Trophoblast cell (in vitro differentiated cells and primary cell): Measurements from ENCODE around the gene TESK2.
A peak's percentile ranks its signal among the peaks of the same experiment; 100 is the strongest.

Experiments
- DNase-seq, 2 donors: peaks; one replicate each; pipeline ENCODE4 v3.0.0-alpha.2; 2016
- H2AFZ ChIP-seq: 2 replicates; pipeline ENCODE4 v1.6.1; 2013; ENCODE audit warnings: low read length, moderate library complexity, mild to moderate bottlenecking; ENCODE audit not compliant: insufficient read depth, poor library complexity
- H2AK5ac ChIP-seq: 2 replicates; pipeline ENCODE4 v1.6.1; 2013; ENCODE audit warnings: mild to moderate bottlenecking, low read length
- H2BK120ac ChIP-seq: 2 replicates; pipeline ENCODE4 v1.6.1; 2013; ENCODE audit warnings: low read length, mild to moderate bottlenecking, moderate library complexity; ENCODE audit not compliant: insufficient read depth, poor library complexity
- H2BK12ac ChIP-seq: 2 replicates; pipeline ENCODE4 v1.6.1; 2013; ENCODE audit warnings: mild to moderate bottlenecking, low read length, moderate library complexity
- H2BK5ac ChIP-seq: 2 replicates; pipeline ENCODE4 v1.6.1; 2013; ENCODE audit warnings: low read length, low read depth, moderate library complexity, mild to moderate bottlenecking; ENCODE audit not compliant: poor library complexity
- H3K14ac ChIP-seq: 2 replicates; pipeline ENCODE4 v1.6.1; 2013; ENCODE audit warnings: mild to moderate bottlenecking, low read length
- H3K18ac ChIP-seq: 2 replicates; pipeline ENCODE4 v1.6.1; 2013; ENCODE audit warnings: mild to moderate bottlenecking, low read length
- H3K23ac ChIP-seq: 2 replicates; pipeline ENCODE4 v1.6.1; 2013; ENCODE audit warnings: low read length
- H3K27ac ChIP-seq: 2 replicates; pipeline ENCODE4 v1.5.1; 2013; ENCODE audit warnings: low read depth, mild to moderate bottlenecking, inconsistent platforms, low read length, moderate library complexity
- H3K27me3 ChIP-seq: 2 replicates; pipeline ENCODE4 v1.6.1; 2013; ENCODE audit warnings: inconsistent platforms, mild to moderate bottlenecking, low read length, moderate library complexity; ENCODE audit not compliant: insufficient read depth
- H3K36me3 ChIP-seq, 2 experiments: 1 replicate in 1 of 2; 2 replicates in 1 of 2; pipeline ENCODE4 v1.6.1; 2013; ENCODE audit warnings: low read length in 2 of 2, mild to moderate bottlenecking in 2 of 2, moderate library complexity in 1 of 2; ENCODE audit not compliant: insufficient read depth in 2 of 2, control insufficient read depth in 1 of 2
- H3K4ac ChIP-seq: 2 replicates; pipeline ENCODE4 v1.6.1; 2013; ENCODE audit warnings: low read depth, mild to moderate bottlenecking, low read length, moderate library complexity
- H3K4me1 ChIP-seq, 2 experiments: 1 replicate in 1 of 2; 2 replicates in 1 of 2; pipeline ENCODE4 v1.6.1; 2013; ENCODE audit warnings: low read length in 2 of 2, mild to moderate bottlenecking in 2 of 2, moderate library complexity in 1 of 2; ENCODE audit not compliant: insufficient read depth in 2 of 2, control insufficient read depth in 1 of 2
- H3K4me2 ChIP-seq: 2 replicates; pipeline ENCODE4 v1.6.1; 2013; ENCODE audit warnings: inconsistent platforms, mild to moderate bottlenecking, low read length, moderate library complexity
- H3K4me3 ChIP-seq: 2 replicates; pipeline ENCODE4 v1.5.1; 2013; ENCODE audit warnings: mild to moderate bottlenecking, low read depth, low read length, inconsistent platforms
- H3K79me1 ChIP-seq: one replicate; pipeline ENCODE4 v1.6.1; 2013; ENCODE audit warnings: low read length
- H3K79me2 ChIP-seq: 2 replicates; pipeline ENCODE4 v1.6.1; 2013; ENCODE audit warnings: low read length, mild to moderate bottlenecking; ENCODE audit not compliant: control insufficient read depth, insufficient read depth, poor library complexity
- H3K9ac ChIP-seq: 2 replicates; pipeline ENCODE4 v1.6.1; 2013; ENCODE audit warnings: mild to moderate bottlenecking, low read length
- H3K9me3 ChIP-seq: 2 replicates; pipeline ENCODE4 v1.6.1; 2013; ENCODE audit warnings: low read depth, mild to moderate bottlenecking, control low read depth, inconsistent platforms, low read length; ENCODE audit not compliant: insufficient read depth
- H4K12ac ChIP-seq: 2 replicates; pipeline ENCODE4 v1.6.1; 2013; ENCODE audit warnings: low read depth, mild to moderate bottlenecking, low read length, moderate library complexity
- H4K8ac ChIP-seq: 2 replicates; pipeline ENCODE4 v1.6.1; 2013; ENCODE audit warnings: low read depth, mild to moderate bottlenecking, low read length, moderate library complexity
- H4K91ac ChIP-seq: one replicate; pipeline ENCODE4 v1.6.1; 2013; ENCODE audit warnings: low read depth, mild to moderate bottlenecking, low read length, moderate library complexity
- WGBS: extraction: QIAGEN DNeasy Blood & Tissue Kit; methylation state at CpG from one replicate; pipeline ENCODE4 v1.1.7; 2013; ENCODE audit warnings: missing lambda C conversion rate; ENCODE audit not compliant: insufficient read length, insufficient coverage; ENCODE audit errors: extremely low coverage; 5-methylcytosine and 5-hydroxymethylcytosine counted together

TESK2 gene

DNA sequence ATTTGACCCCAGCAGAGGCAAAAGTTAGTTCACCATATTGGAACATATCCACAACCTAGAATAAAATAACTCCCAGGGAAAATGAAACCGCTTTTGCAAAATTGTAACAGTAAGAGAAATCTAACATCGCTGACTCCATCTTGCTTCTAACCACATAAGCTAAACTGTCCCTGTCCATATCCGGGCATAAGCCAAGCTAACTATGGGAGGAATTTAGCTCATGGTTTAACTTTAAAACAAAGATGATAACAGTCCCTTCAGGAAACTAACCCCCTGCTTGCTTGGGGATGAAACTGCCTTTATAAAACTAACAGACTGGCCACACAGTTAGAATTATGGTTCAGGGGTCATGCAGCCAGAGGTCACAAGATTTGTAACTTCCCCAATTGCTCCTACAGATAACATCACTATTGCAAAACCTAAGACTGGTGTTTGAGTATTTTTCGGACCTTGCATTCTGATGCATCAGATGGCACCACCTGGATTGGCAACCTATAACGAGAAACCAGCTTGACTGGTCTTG is 46.3 kb downstream of the TESK2 start:
- H3K9me3 ChIP-seq: no peaks in the 10 kb centered on the region
- no peaks in the 10 kb centered on the region for H3K36me3 ChIP-seq
- H2BK120ac ChIP-seq: no peak overlapping the region
- H3K4ac ChIP-seq: no peak overlapping the region
- H3K79me2 ChIP-seq: no peaks in the 10 kb centered on the region
- H3K79me1 ChIP-seq: no peaks in the 10 kb centered on the region
- H2BK12ac ChIP-seq: no peak overlapping the region
- no peak overlapping the region for H4K91ac ChIP-seq
- H3K18ac ChIP-seq: no peak overlapping the region
- H3K4me3 ChIP-seq: no peak overlapping the region
- no peak overlapping the region for H4K12ac ChIP-seq
- no peak overlapping the region for H2AK5ac ChIP-seq
- H3K4me2 ChIP-seq: no peak overlapping the region
- no CpG with 5 or more reads among the region's 5 CpGs for WGBS
- no peak overlapping the region for H3K9ac ChIP-seq
- no peak overlapping the region for H4K8ac ChIP-seq
- H3K4me1 ChIP-seq: no peaks in the 10 kb centered on the region
- H3K27ac ChIP-seq: no peak overlapping the region
- peak; percentile 76 to 96 for DNase-seq
- no peak overlapping the region for H2AFZ ChIP-seq
- H3K27me3 ChIP-seq: no peaks in the 10 kb centered on the region
- no peak overlapping the region for H3K23ac ChIP-seq
- no peak overlapping the region for H3K14ac ChIP-seq
- no peak overlapping the region for H2BK5ac ChIP-seq

DNA sequence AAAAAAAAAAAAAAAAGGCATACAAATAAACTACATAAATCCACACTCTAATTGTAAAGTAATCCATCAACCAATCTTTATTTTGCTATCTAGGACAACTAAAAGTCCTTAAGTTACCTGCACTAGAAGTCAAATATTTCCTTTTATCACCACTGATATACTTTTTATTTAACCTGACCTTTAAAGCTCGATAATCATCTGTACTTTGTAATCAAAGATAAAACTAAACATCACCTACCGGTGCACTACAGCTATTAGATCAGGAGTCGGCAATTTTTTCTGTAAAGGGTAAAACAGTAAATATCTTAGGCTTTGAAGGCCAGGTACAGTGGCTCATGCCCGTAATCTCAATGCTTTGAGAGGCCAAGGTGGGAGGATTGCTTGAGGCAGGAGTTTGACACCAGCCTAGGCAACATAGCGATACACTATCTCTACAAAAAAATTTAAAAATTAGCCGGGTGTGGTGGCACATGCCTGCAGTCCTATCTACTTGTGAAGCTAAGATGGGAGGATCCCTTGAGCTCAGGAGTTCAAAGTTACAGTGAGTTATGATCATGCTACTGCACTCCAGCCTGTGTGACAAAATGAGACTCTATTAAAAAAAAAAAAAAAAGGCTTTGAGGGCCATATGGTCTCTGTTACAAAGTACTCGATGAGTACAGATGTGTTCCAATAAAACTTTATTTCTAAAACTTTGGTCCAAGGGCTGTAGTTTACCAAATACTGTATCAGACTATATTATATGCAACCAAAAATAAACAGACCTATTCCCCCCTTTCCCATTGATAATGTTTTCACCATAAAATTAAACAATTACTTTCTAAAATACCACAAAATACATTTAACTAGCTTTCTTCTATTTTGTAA is 47.1 kb downstream of the TESK2 start:
- H3K36me3 ChIP-seq: no peaks in the 10 kb centered on the region
- no CpG with 5 or more reads among the region's 7 CpGs for WGBS
- no peaks in the 10 kb centered on the region for H3K27me3 ChIP-seq
- H3K79me2 ChIP-seq: no peaks in the 10 kb centered on the region
- no peak overlapping the region for H3K4me2 ChIP-seq
- no peaks in the 10 kb centered on the region for H3K9me3 ChIP-seq
- H4K91ac ChIP-seq: no peak overlapping the region
- H3K79me1 ChIP-seq: no peaks in the 10 kb centered on the region
- H3K4ac ChIP-seq: no peak overlapping the region
- H2BK120ac ChIP-seq: no peak overlapping the region
- H3K4me1 ChIP-seq: no peaks in the 10 kb centered on the region
- H2AFZ ChIP-seq: no peak overlapping the region
- H4K12ac ChIP-seq: no peak overlapping the region
- DNase-seq: peak; percentile 70 to 92
- H3K4me3 ChIP-seq: no peak overlapping the region
- no peak overlapping the region for H2BK5ac ChIP-seq
- no peak overlapping the region for H2AK5ac ChIP-seq
- H3K27ac ChIP-seq: no peak overlapping the region
- no peak overlapping the region for H4K8ac ChIP-seq
- H3K9ac ChIP-seq: no peak overlapping the region
- no peak overlapping the region for H2BK12ac ChIP-seq
- H3K18ac ChIP-seq: no peak overlapping the region
- H3K14ac ChIP-seq: no peak overlapping the region
- no peak overlapping the region for H3K23ac ChIP-seq

DNA sequence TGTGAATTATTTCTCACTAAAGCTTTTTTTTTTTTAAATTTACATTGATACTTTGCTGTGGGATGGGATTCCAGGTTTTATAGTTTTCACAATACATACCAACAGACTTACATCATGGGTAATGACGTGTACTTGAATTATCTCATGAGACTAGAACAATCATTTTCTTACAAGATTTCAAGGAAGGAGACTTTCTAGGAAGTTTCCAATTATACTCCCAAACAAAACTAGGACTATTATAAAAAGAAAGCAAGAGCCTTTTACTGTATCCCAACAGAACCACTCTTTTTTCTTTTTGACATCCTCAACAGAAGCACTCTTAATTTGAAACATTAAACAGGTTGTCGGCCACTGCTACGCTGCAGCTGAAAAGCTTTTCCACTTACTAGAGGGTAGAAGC is 48.7 kb downstream of the TESK2 start:
- Histone ChIP-seq H4K8ac (no peak overlapping the region), H3K27ac (no peak overlapping the region), H2BK5ac (no peak overlapping the region), H3K79me2 (no peaks in the 10 kb centered on the region), H2BK12ac (no peak overlapping the region), H2AFZ (no peak overlapping the region), H3K23ac (no peak overlapping the region), H3K14ac (no peak overlapping the region), H3K4me2 (no peak overlapping the region), H3K9me3 (no peaks in the 10 kb centered on the region), H4K12ac (no peak overlapping the region), H3K18ac (no peak overlapping the region), H2AK5ac (no peak overlapping the region), H3K9ac (no peak overlapping the region), H3K4me3 (no peak overlapping the region), H4K91ac (no peak overlapping the region), H3K4ac (no peak overlapping the region), H3K36me3 (no peaks in the 10 kb centered on the region), H3K79me1 (no peaks in the 10 kb centered on the region), H3K4me1 (no peaks in the 10 kb centered on the region), H3K27me3 (no peaks in the 10 kb centered on the region), H2BK120ac (no peak overlapping the region)
- no CpG with 5 or more reads among the region's 3 CpGs for WGBS
- peak in 1 of 2 donors; percentile 82 for DNase-seq

DNA sequence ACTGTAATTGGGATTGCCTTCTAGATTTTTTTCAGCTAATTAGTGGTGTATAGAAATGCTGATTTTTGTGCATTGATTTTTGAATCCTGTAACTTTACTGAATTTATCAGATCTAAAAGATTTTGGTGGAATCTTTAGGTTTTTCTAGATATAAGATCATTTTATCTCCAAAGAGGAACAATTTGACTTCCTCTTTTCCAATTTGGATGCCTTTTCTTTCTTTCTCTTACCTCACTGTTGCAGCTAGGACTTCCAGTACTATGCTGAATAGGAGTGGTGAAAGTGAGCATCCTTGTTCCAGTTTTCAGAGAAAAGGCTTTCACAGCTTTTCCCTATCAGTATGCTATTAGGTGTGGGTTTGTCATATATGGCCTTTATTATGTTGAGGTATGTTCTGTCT is 53.6 kb downstream of the TESK2 start:
- DNase-seq: no peak
- H3K27ac ChIP-seq: no peak overlapping the region
- no peak overlapping the region for H4K91ac ChIP-seq
- H2BK5ac ChIP-seq: no peak overlapping the region
- no peak overlapping the region for H3K4me2 ChIP-seq
- H2BK12ac ChIP-seq: no peak overlapping the region
- no peak overlapping the region for H3K4ac ChIP-seq
- no peak overlapping the region for H3K4me3 ChIP-seq
- no peak overlapping the region for H3K9ac ChIP-seq
- H3K9me3 ChIP-seq: no peaks in the 10 kb centered on the region
- H4K12ac ChIP-seq: no peak overlapping the region
- H3K79me2 ChIP-seq: no peaks in the 10 kb centered on the region
- H4K8ac ChIP-seq: no peak overlapping the region
- no peak overlapping the region for H2AK5ac ChIP-seq
- H3K36me3 ChIP-seq: no peaks in the 10 kb centered on the region
- H2AFZ ChIP-seq: no peak overlapping the region
- H3K79me1 ChIP-seq: no peaks in the 10 kb centered on the region
- H2BK120ac ChIP-seq: no peak overlapping the region
- no peak overlapping the region for H3K18ac ChIP-seq
- no peaks in the 10 kb centered on the region for H3K4me1 ChIP-seq
- no peak overlapping the region for H3K14ac ChIP-seq
- H3K23ac ChIP-seq: no peak overlapping the region
- no peaks in the 10 kb centered on the region for H3K27me3 ChIP-seq
